ENCODE data around the gene KCNIP1. TPM values are rescaled to one million over a fixed set of nuclear protein-coding genes. Genes with fewer than 3 reads are reported as not detected.

KCNIP1 gene
- total RNA-seq, 4 donors from 2014 or later: 0.97 to 1.7 TPM; not detected in 2

- Histone ChIP-seq H3K36me3 (no peaks in the 10 kb centered on the region), H3K4me3 (no peak overlapping the region), H3K9me3 (no peaks in the 10 kb centered on the region), H3K27ac (replicated peaks in 1 of 4) (no peak overlapping the region), H3K4me1 (peaks cover 0 to 12% (median 0%) of the 10 kb centered on the region in 4 donors), H3K27me3 (peaks cover 0 to 43% (median 0%) of the 10 kb centered on the region in 4 donors)
- DNase-seq (ENCODE audit: extremely low spot score): no peak
- TF ChIP-seq POLR2A (IDR thresholded peaks at IDR 0.05; ENCODE audit: low read depth) (no peak), CTCF (IDR thresholded peaks at IDR 0.05) (no peak), POLR2AphosphoS5 (IDR thresholded peaks at IDR 0.05) (no peak), EP300 (IDR thresholded peaks at IDR 0.05) (no peak)
- intact Hi-C loops (cut with DNase I): no loop called here
- 71% methylated on average over 13 of the region's 13 CpGs for WGBS
These were observed 137.1 kb downstream of the KCNIP1 start for GRCh38 chr5:170640731-170641588.

- Histone ChIP-seq H3K27ac (replicated peaks in 1 of 4) (no peak overlapping the region), H3K9me3 (no peaks in the 10 kb centered on the region), H3K4me3 (no peak overlapping the region), H3K27me3 (peaks cover 0 to 48% (median 0%) of the 10 kb centered on the region in 4 donors), H3K36me3 (no peaks in the 10 kb centered on the region), H3K4me1 (peaks cover 0 to 12% (median 0%) of the 10 kb centered on the region in 4 donors)
- DNase-seq (ENCODE audit: extremely low spot score): no peak
- WGBS: 86% methylated on average over 13 of the region's 15 CpGs
- intact Hi-C loops (cut with DNase I): no loop called here
- TF ChIP-seq POLR2AphosphoS5 (IDR thresholded peaks at IDR 0.05) (no peak), CTCF (IDR thresholded peaks at IDR 0.05) (no peak), EP300 (IDR thresholded peaks at IDR 0.05) (no peak), POLR2A (IDR thresholded peaks at IDR 0.05; ENCODE audit: low read depth) (no peak)
These were observed 137.8 kb downstream of the KCNIP1 start for GRCh38 chr5:170641589-170642031.

DNA sequence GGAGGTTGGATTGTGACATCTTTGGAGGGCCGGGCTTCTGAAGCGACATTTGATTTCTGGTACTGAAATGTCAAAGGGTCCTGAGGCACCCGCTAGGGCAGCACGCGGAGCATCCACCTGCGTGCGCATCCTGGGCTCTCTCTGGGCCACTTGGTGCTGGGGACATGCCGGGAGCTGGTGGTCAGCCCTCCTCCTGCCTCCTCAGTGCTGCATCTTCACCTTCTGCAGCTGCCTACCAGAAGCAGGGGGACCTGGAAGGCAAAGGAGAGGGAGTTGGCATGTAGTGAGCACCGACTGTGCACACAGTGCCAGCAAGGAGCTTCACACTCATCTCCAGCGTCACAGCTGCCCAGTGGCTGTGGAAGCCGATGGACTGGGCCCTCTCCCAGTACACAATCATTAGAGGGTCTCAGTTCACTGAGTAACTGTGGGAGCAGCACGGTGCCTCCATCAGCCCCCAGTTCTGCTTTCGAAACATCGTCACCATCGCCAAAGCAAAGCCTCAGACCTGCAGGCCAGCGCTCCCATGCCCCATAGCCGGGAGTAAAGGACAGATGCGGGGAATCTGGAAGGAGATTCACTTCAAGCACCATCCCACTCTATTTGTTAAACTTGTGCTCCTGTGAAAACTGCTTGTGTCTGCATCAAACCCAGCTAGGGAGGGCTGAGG, 138.4 kb downstream of the KCNIP1 start:
- Histone ChIP-seq H3K4me1 (peaks cover 0 to 12% (median 0%) of the 10 kb centered on the region in 4 donors), H3K27ac (replicated peaks in 1 of 4) (no peak overlapping the region), H3K9me3 (no peaks in the 10 kb centered on the region), H3K4me3 (no peak overlapping the region), H3K36me3 (no peaks in the 10 kb centered on the region), H3K27me3 (peaks cover 0 to 48% (median 0%) of the 10 kb centered on the region in 4 donors)
- WGBS: 90% methylated on average over 13 of the region's 18 CpGs
- intact Hi-C loops (cut with DNase I): no loop called here
- TF ChIP-seq CTCF (IDR thresholded peaks at IDR 0.05) (no peak), POLR2AphosphoS5 (IDR thresholded peaks at IDR 0.05) (no peak), EP300 (IDR thresholded peaks at IDR 0.05) (no peak), POLR2A (IDR thresholded peaks at IDR 0.05; ENCODE audit: low read depth) (no peak)
- DNase-seq (ENCODE audit: extremely low spot score): no peak

DNA sequence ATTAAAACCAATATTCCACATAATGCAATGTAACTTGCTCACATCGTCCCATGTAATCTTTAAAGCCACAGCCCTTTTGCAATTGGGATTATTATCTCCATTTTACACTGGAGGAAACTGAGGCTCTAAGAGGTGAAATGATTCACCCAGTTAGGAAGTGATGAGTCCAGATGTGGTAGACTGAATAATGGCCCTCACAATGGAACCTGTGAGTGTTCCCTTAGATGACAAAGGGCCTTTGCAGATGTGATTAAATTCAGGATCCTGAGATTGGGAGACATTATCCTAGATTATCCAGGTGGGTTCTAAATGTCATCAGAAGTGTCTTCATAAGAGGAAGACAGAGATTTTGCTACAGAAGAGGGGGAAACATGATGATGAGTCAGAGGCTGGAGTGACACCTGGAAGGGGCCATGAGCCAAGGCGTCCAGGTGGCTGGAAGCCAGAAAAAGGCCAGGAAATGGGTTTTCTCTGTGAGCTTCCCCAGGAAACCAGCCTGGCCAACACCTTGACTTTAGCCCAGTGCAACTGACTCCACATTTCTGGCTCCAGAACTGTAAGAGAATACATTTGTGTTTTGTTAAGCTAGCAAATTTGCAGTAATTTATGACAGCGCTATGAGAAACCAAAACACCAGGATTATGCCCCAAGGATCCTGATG, 139.1 kb downstream of the KCNIP1 start:
- Histone ChIP-seq H3K4me1 (peaks cover 0 to 12% (median 0%) of the 10 kb centered on the region in 4 donors), H3K9me3 (no peaks in the 10 kb centered on the region), H3K27me3 (peaks cover 0 to 48% (median 0%) of the 10 kb centered on the region in 4 donors), H3K4me3 (no peak overlapping the region), H3K36me3 (no peaks in the 10 kb centered on the region), H3K27ac (replicated peaks in 1 of 4) (no peak overlapping the region)
- DNase-seq (ENCODE audit: extremely low spot score): no peak
- no peak for TF ChIP-seq CTCF (IDR thresholded peaks at IDR 0.05)
- no peak for TF ChIP-seq POLR2AphosphoS5 (IDR thresholded peaks at IDR 0.05)
- TF ChIP-seq POLR2A (IDR thresholded peaks at IDR 0.05; ENCODE audit: low read depth): no peak
- TF ChIP-seq EP300 (IDR thresholded peaks at IDR 0.05): no peak
- 46% methylated on average over 3 of the region's 3 CpGs for WGBS
- intact Hi-C loops (cut with DNase I): no loop called here

Measured in esophagus muscularis mucosa (tissue), 4 donors.